Kidney capillary endothelial cell (primary cell): ENCODE data around the gene POLR3H.

Source experiments
- DNase-seq: peaks from one replicate; pipeline ENCODE4 v3.0.0-alpha.2; 2018; ENCODE audit warnings: low spot score

POLR3H gene

DNA sequence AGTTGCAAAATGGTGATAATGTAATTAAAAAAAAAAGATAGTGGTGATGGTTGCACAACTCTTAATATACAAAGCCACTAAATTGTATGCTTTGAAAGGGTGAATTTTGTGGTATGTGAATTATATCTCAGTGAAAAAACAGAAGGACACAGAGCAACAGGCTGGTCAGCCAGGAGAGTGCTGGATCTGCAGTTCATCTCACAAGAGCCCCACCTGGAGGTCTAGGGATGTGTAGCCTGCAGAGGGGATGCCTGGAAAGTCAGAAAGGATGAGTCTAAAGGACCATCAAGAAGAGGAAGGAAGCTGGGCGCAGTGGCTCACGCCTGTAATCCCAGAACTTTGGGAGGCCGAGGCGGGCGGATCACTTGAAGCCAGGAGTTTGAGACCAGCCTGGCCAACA lies 9.0 kb downstream of the POLR3H start:
- no peak for DNase-seq

DNA sequence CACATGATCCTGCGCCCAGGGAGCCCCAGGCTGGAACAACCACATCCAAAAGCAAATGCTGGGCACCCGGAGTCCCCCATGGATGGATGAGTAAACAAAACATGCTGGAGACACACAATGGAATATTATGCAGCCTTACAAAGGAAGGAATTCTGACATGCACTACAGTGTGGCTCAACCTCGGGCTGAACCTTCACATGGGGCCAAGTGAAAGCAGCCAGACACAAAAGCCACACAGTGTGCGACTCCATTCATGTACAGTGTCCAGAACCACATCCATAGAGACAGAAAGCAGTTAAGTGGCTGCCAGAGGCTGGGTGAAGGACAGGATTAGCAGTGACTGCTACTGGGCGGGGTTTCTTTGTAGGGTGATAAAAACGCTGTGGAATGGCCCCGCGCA lies 10.1 kb downstream of the POLR3H start:
- no peak for DNase-seq

DNA sequence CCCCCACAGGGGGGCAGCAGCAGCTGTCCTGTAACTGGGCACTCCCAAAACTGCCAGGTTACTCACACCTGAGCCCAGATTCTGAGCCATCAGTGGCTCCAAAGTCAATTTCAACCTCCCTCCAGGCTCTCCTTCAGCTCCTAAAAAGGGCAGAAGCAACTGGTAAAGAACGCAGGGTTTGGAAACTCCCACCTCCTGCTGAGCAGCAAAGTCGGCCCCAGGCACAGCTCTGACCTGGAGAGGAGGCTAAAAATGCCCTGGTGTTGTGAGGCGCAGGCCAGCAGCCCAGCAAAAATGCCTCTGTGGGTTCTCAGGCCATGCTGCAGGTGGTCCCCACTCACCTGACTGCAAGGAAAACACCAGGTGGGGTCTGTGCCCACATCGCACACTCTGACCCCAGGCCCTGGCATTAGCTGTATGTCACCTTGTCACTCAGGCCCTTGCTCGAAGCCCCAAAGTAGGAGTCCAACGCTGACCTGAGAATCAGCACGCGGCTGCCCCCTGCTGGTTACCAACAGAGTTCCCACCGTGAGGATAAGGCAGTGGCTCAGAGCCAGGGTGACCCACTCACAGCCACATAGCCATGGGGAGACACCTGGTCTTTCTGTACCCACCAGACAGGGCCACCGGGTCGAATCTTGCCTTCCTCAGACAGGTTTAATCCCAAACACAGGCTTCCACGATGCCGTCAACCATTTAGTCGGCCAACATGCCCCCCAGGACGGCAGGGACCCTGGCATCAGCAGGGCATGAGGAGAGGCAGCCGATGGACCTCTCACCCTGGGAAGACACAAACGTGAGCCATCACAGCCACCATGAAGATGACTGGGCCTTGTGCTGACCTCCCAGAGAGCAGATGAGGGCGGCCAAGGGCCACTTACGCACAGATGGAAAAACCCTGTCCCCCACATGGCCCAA lies 11.1 kb downstream of the POLR3H start:
- DNase-seq = peak; percentile 55

DNA sequence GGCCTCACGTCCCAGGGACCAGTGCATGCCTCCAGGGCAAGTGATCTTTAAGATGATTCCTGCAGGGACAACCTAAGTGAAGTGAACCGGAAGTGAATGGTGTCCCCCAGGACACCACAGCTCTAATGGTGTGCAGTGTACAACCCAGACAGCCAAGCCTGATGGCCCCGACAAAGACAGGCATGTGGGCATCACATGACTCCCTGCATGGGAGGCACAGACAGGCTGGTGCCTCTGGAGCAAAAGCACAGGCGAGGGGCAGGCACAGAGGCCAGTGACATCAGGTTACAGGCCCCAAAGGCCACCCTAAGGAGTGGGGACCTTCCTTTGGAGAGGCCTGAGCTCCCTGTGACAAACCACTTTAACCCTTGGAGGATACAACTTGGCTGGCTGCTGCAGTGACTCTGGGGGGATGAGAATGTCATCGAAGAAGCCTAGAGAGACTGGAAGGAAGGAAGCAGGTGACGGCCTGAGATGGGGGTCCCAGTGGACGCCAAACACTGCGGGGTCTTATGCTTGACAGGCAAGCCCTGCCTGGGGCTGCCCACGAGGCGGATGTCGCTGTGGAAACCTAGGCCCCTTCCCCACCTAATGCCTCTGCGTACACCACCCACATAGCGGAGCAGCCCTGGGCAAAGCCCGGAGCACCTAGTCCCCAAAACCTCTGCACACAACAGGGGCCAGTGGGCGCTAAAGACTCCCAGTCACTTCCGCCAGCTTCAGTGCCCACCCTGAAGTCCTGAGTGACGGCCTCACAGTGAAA lies 12.4 kb downstream of the POLR3H start:
- no peak for DNase-seq

DNA sequence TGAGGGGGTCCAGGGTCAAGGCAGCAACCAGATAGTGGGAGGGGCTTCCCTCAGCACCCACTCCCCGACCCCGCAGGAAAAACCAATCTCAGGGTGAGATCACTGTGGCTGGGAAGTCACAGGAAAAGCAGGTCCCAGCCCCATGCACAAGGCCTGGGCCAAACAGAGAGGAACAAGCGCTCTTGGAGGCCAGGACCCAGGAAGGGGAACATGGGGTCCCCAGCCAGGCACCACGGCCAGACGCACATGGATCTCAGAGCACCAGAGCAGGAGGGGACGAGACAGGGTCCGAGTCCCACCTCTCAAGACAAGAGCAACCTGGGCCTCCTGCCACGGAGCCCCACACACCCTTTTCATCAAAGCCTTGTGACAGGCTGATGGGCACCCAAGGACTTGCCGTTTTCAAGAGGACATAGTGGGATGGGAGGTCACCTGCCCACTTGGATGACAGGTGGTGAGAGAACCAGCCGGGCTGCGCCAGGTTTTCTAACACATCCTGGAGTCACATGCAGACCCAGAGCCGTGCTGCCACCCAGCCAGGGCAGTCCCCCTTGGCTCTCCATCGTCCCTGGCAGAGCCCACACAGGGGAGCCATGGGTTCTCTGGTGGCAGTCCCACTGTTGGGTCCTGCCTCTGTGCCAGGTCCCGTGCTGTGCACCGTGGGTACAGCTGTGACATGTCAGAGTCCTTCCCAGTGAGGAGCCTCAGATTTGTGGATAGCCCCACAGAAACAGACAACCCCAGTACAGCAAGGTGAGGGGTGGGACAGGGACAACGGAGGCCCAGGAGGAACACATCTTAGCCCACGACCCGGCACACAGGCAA lies 13.2 kb downstream of the POLR3H start:
- DNase-seq = no peak

DNA sequence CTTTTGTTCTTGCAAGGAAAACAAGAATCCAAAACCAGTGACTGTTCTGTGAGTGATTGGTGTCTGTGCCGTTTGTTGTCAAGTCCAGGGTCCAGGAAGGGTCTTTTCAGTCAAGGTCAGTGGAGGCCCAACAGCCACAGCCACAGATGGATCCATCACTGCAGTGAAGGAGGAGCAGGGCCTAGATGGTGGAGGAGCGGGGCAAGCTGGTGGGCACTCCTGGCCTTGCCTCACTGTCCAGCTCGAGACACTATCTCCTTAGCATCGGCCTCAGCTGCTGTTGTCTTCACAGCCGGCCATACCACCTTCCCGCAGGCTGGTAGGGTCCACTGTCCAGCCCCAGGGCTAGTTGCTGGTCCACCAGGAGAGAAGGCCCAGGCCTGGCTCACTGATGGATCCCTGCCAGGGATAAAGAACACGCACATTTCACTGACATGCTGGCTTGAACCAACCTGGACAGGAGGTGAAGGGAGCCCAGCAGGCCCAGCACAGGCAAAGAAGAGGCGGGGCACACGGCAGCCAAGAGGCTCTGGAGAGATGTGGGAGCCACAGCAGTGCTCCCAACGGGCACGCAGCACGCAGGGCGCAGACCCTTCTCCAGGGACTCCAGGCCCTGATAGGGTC lies 15.2 kb downstream of the POLR3H start:
- no peak for DNase-seq

DNA sequence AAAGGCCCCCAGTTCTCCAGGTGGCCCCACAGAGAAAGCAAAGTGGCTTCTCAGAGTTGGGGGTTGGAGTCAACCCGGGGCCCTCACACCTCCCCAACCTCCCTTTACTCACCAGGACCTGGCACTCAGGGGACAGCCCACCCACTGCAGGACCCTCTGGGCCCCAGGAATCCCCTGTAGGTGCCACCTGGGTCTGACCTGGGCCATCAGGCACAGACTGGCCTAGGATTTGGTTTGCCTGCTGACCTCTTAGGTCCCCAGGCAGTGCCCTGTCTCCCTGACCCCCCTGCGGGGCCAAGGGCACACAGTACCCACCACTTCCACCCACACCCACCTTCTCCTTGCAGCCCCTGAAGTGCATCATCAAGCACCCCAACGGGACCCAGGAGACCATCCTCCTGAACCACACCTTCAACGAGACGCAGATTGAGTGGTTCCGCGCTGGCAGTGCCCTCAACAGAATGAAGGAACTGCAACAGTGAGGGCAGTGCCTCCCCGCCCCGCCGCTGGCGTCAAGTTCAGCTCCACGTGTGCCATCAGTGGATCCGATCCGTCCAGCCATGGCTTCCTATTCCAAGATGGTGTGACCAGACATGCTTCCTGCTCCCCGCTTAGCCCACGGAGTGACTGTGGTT lies 16.0 kb downstream of the POLR3H start:
- no peak for DNase-seq

DNA sequence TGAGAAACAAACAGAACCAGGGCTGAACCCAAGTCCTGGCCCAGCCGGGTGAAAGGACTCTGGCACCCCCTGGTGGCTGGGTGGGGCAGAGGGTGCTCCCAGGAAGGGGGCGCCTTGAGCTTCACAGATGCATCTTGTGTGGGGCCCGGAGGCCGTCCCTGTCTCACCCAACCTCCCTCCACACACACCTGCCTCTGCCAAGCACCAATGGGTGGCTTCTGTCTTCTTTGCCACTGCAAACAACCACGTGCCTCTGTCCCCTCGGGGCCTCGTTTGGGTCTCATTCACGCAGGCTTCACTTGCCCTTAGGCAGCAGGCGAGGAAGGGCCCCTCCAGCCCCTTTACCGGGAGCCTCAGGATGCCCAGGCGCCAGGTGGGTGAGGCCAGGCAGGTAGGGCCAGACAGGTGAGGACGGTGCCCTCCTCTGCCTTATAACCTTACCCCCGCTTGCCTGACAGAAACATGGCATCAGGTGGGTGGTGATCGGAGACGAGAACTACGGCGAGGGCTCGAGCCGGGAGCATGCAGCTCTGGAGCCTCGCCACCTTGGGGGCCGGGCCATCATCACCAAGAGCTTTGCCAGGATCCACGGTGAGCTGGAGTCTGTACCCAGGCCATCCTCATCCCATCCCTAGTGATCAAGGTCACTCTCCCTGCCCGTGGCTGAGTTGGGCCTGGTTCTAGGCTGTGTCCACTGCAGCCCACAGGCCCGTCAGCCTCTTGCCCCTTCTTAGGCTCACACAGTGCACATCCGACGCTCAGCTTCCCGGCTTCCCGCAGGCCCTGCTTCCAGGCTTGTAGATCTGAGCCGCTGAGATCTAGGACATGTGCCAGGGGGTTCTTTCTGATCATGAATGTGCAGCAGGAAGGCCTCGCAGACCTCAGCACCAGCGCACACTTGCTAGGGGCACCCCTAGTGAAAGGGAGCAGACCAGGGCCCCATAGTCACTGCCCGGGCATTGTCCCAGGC lies 17.2 kb downstream of the POLR3H start:
- no peak for DNase-seq

DNA sequence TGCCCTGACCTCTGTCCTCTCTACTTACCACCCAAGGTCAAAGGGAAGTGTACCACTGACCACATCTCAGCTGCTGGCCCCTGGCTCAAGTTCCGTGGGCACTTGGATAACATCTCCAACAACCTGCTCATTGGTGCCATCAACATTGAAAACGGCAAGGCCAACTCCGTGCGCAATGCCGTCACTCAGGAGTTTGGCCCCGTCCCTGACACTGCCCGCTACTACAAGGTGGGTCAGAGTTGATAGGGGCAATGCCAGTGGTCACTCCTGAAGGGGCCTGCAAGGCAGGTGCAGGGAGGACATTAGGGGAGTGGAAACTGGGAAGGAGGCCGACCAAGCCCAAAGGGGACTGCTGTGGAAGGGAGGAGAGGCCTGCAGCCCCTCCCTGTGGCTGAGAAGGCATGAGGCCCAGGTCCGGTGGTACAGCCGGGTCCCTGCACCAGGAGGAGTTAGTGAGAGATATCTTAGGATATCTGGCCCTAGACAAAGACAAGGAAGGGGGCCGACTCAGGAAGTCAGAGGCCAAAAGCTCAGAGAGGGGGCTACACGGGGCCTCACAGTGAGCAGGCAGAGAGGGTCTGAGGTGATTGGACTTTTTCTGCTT lies 17.9 kb downstream of the POLR3H start:
- no peak for DNase-seq

DNA sequence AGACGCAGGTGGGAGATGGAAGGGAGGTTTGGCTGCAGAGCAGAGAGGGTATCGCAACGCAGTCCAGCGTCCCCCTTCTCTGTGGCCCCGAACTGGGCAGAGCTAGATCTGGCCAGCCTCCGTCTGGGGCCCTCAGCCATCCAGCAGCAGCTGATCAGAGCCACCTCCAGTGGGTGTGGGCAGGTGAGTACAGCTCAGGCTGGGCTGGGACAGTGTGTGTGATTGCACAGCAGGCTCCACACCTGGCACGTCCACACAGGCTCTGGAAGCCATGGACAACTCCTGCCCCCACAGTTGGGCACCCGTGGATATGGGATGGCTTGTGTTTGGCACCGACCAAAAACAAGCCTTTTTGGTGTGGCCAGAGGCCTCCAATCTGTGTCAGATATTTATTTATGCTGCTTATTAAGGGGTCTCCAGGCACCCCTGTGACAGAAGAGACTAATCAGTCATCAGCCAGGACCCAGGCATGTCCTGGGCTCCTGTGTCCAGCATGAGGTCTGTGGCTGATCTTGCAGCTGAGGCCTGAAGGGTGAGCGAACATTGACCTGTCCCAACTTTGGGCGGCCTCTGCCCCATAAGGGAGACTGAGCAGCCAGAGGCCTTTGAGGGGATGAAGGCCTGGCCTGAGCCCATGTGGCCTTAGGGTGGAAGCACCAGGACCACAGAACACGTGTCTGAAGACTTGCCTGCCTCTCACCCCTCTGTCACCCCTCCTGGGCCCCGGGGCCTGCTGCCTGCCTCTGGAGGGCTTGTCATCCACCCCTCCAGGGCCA lies 18.6 kb downstream of the POLR3H start:
- DNase-seq = no peak

DNA sequence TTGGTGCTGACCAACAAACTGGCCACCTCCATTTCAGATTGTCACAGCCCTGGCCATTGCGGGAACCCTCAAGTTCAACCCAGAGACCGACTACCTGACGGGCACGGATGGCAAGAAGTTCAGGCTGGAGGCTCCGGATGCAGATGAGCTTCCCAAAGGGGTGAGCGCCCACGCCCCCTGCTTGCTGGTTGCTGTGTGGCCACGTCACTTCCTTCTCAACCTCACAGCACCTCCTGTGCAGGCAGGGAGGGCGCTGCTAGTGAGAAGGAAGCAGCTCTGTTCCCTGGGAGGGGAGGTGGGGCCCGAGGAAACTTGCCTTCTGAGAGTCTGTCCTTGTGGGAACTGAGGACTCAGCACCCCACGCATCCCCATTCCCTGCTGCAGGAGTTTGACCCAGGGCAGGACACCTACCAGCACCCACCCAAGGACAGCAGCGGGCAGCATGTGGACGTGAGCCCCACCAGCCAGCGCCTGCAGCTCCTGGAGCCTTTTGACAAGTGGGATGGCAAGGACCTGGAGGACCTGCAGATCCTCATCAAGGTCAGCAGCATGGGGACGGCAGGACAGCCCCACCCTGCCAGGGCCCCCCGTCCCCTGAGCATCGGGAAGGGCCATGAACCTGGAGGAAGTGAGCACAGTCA lies 19.3 kb downstream of the POLR3H start:
- no peak for DNase-seq

DNA sequence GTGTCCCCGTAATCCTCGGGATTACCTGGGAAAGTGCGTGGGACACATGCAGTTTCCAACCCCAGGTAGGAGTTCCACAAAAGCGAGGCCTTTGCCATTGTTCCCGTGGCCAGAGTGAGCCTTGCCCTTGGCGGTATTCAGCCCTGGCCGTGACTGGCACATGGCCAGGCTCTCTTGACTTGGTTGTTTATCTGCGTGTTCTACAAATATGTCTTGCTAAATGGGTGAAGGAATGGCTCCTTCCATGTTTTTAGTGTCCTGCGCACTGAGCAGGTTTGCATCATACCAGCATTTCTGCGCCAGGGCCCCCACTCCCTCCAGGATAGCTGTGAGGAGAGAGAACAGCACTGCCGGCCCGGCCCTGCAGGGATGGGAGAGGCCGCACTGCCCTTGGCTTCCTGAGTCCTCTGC lies 20.0 kb downstream of the POLR3H start:
- DNase-seq = no peak

DNA sequence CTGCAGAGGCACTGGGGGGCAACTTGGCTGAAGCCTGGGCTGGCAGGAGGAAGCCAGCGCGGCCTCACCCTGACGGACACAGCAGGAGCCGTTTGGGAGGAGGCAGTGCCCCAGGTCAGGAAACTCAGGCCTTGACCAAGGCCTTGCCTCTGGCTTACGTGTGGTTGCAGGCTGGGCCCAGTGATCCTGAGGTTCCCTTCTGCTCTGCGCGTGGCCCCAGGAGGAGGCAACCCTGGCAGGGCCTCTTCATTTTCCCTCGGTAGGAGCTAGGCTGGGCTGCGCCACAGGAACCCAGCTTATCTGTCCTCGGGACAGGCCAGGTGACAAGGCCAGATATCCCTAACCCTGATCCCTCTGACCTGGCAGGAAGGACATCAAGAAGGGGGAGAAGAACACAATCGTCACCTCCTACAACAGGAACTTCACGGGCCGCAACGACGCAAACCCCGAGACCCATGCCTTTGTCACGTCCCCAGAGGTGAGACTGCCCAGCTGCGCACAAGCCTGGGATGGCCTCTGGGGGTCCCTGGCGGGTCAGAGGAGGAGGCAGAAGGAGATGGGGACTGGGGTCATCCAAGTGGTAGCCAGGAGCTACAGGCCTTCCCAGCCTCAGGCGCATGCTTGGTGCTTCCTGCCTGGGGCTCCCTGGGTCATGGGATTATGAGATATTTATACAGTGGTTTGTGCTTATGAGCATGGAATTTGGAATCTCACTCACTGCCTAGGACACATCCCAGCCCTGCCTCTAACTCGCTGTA lies 20.6 kb downstream of the POLR3H start:
- DNase-seq = no peak

DNA sequence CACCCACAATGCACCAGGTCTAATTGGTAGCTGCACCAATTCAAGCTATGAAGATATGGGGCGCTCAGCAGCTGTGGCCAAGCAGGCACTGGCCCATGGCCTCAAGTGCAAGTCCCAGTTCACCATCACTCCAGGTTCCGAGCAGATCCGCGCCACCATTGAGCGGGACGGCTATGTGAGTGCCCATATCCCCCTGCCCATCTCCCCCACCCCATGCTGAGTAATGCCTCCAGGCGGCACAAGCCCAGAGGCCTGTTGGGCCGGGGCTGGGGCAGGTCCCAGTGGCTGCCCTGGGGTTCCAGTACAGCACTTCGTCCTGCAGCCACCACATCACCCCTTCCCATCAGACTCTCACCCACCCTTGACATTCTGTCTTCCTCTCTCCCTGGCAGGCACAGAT lies 21.5 kb downstream of the POLR3H start:
- no peak for DNase-seq

DNA sequence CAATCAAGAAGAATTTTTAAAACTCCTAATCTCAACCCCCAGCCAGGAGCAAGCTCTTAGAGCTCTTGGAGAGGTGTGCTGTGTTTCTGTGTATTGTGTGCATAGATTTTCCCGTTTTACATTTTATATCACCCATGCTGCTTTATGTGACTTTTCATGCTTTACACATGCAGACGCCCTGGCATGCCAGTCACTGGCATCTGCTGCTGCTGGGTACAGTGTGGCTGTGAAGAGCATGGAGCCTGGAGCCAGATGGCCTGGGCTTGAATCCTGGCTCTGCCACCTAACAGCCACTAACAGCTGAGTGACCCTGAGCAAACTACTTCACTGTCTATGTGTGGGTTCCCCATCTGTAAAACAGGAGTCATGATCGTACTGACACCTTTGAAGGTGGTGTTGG lies 23.1 kb downstream of the POLR3H start:
- DNase-seq = no peak

DNA sequence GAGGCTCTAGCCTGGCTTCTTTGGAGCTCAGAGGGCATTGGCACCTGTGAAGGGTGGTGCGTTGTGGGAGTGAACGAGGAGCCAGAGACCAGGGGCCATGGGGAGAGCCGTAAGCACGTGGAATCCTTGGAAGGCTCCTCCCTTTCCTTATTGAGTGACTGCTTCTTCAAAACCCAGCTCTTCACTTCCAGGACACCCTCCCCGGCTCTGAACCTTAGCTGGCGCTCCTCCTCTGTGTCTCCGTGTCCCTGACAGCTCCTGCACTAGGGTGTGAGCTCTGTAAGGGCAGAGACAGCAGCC lies 26.3 kb downstream of the POLR3H start:
- no peak for DNase-seq

DNA sequence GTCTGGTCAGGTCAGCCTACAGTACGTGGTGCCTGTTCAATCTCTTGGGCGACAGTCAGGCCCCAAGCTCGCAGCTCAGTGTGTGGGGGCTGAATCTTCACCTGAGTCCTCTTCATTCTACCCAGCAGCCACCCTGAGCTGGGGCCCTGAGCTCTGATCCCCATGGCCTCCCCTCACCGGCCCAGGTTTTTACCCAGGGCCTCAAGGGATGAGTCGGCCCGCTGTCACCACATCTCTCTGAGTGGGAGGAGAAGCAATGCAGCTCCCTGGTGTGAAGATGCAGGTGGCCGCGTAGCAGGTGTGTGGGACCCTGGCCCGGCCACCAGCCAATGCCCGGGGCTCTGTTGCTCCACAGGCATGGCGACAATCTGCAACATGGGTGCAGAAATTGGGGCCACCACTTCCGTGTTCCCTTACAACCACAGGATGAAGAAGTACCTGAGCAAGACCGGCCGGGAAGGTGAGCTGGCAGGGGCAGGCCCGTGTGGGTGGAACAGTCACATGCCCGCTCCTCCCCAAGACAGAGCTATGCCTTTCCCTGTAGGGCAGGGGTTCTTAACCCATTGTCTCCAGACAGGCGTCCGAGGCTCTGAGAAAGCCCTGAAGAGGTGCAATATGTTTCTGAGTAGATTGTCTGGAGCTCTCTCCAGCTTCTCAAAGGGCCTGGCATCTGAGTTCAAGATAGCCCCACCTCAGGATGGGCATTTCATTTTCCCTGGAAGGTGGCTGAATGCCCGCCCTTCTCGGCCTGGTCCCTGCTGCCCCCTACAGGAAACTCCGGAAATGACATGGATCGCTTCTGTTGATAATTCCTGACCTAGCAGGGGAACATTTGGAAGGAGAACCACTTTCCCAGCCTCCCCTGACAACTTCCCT lies 26.9 kb downstream of the POLR3H start:
- DNase-seq = peak; percentile 65
